Stimulated activated CD8-positive, alpha-beta memory T cell treated with anti-CD3 and anti-CD28 coated beads, Interleukin-2, amount 100 ng/mL, for 48 hours (primary cell): Measurements from ENCODE around the gene IPP.
"Not testable (repeated sequence)": the region's sequence is repeated elsewhere in the genome, so short reads cannot be mapped to it uniquely, and the experiment has no call there.

Source experiments
- DNase-seq, 2 donors: peaks; one replicate each; pipeline ENCODE4 v3.0.0-alpha.2; 2020; ENCODE audit warnings: low read depth in 2 of 2

The IPP gene

DNA sequence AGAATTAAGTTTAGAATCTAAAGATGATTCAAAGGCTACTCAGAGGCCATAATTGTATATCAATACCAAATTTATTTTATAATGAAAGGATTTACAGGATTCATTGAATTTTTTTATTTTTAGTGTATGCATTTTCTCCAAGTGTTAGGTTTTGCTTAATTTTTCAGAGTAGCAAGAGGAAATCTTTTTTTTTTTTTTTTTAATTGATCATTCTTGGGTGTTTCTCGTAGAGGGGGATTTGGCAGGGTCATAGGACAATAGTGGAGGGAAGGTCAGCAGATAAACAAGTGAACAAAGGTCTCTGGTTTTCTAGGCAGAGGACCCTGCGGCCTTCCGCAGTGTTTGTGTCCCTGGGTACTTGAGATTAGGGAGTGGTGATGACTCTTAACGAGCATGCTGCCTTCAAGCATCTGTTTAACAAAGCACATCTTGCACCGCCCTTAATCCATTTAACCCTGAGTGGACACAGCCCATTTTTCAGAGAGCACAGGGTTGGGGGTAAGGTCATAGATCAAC lies 10.8 kb downstream of the IPP start:
- DNase-seq = not testable (repeated sequence)

DNA sequence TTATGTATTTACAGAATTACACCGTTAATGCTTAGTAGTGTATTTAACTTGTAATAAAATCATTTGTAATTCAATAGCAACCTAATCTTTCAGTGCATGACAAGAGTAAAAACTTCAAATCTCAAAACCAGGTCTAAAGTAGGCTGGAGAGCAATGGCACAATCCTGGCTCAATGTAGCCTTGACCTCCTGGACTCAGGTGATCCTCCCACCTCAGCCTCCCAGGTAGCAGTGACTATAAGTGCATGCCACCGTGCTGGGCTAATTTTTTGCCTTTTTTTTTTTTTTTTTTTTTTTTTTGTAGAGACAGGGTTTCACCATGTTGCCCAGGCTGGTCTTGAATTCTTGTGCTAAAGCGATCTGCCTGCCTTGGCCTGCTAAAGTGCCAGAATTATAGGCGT lies 11.3 kb downstream of the IPP start:
- DNase-seq = no peak

DNA sequence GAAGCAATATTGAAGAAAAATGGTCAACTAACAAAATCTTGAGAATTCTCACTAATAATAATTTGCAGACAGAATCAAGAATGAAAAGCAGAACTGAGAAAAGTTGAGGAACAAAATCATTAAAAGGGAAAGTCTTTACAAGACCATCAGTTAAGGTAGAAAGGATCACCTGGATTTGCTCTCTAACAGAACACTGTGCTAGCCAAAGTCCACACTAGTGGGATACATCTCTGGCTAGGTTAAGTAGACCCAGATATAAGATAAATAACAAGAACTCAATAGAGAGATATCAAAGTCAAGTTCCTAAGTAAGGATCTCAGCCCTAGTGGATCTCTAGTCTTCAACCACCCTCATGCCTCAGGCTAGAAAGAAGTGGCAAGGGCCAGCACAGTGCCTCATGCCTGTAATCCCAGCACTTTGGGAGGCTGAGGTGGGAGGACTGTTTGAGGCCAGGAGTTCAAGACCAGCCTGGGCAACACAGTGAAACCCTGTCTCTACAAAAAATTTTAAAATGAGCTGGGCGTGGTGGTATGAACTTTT lies 19.6 kb downstream of the IPP start:
- DNase-seq = no peak

DNA sequence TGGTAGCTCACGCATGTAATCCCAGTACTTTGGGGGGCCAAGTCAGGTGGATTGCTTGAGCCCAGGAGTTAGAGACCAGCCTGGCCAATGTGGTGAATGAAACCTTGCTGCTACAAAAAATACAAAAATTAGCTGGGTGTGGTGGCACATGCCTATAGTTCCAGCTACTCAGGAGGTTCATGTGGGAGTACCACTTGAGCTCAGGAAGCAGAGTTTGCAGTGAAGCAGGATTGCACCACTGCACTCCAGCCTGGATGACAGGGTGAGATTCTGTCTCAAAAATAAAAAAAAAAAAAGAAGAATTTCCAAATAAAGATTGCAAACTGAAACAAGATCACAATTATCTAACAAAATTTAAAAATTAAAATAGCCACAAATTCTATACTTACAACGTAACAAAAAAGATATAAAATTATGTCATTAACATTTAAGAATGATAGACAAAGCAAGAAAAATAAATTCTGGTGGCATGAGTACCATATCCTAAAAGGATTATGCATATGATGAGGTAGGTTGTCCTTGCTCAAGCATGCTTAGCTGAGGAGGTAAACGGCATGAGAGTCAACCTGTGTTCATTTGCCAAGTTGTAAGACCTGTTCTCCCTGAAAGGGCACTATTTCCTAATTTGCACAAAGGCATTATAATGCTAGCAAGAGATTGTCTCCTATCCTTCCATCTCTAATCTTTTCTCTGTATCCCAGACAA lies 20.2 kb downstream of the IPP start:
- no peak for DNase-seq

DNA sequence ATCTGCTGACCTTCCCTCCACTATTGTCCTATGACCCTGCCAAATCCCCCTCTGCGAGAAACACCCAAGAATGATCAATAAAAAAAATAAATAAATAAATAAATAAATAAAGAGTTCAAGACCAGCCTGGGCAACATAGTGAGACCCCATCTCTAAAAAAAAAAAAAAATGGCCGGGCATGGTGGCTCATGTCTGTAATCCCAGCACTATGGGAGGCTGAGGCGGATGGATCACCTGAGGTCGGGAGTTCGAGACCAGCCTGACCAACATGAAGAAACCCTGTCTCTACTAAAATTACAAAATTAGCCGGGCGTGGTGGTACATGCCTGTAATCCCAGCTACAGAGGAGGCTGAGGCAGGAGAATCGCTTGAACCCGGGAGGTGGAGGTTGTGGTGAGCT lies 24.4 kb downstream of the IPP start:
- not testable (repeated sequence) for DNase-seq

DNA sequence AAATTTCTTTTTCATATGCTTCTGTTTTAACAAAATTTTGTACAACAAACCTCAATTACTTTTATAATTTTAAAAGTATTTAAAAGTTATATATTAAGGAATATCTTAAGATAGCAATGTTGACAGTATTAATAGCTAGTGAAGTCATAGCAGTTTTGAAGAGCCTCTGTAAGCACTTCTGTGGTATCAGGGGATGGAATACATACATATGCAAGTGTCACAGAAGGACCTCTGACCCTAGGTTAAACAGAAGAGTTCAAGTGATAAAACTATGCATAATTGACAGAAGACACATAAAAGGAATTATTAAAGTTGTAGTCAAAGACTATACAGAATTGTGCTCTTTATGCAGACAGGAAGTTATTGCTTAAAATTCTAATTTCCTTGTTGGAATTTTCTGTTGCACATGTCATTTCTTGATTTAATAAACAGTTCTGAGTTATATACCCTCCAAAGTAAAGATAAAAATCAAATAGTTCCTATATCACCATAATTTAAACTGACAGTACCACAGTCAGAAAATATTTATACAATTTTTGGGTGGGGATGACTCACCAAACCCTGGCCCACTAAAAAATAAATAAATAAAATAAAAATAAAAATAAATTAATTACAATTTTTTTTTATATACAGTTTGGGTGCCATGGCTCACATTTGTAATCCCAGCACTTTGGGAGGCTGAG lies 27.1 kb downstream of the IPP start:
- DNase-seq = no peak

DNA sequence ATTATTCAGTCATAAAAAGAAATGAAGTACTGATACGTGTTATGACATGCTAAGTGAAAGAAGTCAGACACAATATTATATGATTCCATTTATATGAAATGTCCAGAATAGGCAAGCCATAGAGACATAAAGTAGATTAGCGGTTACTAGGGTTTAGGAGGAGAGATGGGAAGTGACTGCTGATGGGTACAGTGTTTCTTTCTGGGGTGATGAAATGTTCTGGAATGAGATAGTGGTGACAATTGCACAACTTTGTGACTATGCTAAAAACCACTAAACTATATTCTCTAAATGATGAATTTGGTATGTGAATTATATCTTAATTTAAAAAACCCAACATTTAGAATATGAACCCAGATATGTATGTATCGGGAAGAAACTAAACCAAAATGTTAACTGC lies 27.6 kb downstream of the IPP start:
- DNase-seq = no peak

DNA sequence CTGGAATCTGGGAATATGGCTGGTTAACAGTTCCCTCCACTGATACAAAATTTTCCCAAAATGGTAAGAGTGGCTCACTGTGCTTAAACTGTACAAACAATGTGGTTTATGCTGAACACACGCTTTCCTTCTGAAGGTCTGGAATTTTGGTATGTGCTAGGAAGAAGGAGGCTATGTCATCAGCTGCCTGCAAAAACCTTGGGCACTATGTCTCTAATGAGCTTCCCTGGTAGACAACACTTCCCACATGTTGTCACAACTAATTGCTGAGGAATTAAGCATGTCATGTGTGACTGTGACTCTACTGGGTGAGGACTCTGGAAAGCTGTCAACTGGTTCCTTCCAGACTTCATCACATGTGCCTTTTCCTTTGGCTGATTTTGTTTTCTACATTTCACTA lies 29.2 kb downstream of the IPP start:
- DNase-seq = no peak

DNA sequence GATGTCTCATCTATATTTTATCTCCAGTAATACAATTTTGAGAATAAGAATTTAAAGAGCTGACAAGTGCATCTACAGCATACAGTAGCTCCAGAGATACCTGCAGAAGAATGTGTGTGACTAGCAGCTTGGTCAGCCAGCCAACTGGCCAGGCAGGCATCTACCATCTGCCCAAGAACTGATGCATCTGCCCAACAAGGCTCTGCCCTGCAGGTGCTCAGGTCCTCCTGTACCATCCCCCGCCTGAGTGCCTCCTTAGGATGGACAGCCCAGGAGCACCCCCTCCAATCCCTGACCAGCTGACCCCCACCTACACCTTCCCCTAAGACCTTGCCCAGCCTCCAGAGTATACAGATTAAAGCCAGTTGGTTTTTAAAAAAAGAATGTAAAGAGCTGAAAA lies 32.2 kb downstream of the IPP start:
- no peak for DNase-seq

DNA sequence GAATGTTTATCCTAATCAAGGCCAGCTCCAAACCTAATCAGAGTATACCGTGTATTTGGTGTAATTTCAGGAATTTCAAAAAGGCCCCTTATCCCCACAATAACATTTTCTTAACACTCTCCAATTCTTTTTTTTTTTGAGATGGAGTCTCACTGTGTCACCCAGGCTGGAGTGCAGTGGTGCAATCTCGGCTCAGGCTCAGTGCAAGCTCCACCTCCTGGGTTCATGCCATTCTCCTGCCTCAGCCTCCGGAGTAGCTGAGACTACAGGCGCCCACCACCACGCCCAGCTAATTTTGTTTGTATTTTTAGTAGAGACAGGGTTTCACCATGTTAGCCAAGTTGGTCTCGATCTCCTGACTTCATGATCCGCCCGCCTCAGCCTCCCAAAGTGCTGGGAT lies 33.1 kb downstream of the IPP start:
- not testable (repeated sequence) for DNase-seq

DNA sequence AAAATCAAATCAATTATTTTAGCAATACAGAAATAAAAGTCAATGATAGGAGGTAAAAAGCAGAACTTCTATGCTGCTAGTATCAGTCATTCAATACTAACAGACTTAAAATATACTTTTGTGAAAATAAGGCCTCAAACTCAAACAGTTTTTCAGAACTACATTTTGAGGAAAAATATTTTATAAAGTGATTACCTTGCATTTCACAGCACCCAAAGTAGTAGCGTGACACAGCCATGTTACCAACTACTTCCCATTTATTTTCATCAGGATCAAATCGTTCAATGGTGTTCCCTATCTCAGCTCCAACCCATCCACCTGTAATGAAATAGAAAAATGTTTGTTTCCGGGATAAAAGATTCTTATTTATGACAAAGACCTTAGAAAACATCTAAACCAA lies 33.8 kb downstream of the IPP start:
- DNase-seq = no peak

DNA sequence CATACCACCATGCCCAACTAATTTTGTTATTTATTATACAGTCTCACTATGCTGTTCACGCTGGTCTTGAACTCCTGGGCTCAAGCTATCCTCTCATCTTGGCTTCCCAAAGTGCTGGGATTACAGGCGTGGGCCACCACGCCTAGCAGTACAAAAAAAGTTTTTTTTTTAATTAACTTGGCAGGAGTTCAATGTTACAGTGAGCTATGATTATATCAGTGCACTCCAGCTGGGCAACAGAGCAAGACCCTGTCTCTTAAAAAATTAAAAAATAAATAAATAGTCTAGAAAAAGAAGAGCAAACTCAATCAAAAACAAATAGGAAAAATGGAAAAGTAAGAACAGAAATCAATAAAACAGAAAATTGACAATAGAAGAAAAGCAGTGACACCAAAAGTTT lies 36.7 kb downstream of the IPP start:
- no peak for DNase-seq

DNA sequence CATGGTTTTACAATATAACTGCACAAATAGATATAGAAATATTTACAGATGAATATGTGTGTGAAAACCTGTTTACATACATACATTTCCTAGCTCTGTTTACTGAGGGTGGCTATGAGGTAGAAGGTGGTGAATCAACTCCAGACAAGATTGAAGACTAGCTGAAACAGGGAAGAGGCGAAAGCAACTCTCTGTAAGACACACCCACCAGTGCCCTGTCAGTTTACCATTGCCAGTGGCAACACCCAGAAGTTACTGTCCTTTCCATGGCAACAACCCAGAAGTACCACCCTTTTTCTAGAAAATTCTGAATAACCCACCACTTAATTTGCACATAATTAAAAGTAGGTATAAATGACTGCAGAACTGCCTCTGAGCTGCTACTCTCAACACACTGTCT lies 45.8 kb downstream of the IPP start:
- no peak for DNase-seq

DNA sequence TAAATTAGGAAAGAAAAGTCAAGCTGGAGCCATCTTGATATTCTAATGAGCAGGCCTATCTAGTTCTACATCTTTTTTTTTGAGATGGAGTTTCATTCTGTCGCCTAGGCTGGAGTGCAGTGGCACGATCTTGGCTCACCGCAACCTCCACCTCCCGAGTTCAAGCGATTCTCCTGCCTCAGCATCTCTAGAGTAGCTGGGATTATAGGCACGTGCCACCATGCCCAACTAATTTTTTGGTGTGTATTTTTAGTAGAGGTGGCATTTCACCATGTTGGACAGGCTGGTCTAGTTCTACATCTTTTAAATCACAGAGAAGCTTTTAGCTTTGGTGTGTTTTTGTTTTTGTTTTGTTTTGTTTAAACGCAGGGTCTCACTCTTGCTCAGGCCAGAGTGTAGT lies 55.6 kb downstream of the IPP start:
- no peak for DNase-seq

DNA sequence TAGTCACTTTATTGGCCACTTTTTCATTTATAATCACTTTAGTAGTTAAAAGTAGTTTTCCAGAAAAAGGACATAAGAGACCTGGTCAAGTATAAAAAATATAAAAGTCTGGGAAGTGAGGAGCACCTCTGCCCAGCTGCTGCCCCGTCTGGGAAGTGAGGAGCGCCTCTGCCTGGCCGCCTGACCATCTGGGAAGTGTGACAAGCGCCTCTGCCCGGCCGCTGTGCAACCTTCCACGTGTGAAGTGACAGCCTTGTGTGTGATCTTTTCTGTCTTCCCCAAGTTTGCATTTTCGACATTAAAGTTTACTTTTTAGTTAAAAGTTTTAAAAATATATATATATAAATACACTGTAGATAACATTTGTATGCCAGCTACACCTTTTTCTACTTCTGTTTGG lies 56.6 kb downstream of the IPP start:
- not testable (repeated sequence) for DNase-seq

DNA sequence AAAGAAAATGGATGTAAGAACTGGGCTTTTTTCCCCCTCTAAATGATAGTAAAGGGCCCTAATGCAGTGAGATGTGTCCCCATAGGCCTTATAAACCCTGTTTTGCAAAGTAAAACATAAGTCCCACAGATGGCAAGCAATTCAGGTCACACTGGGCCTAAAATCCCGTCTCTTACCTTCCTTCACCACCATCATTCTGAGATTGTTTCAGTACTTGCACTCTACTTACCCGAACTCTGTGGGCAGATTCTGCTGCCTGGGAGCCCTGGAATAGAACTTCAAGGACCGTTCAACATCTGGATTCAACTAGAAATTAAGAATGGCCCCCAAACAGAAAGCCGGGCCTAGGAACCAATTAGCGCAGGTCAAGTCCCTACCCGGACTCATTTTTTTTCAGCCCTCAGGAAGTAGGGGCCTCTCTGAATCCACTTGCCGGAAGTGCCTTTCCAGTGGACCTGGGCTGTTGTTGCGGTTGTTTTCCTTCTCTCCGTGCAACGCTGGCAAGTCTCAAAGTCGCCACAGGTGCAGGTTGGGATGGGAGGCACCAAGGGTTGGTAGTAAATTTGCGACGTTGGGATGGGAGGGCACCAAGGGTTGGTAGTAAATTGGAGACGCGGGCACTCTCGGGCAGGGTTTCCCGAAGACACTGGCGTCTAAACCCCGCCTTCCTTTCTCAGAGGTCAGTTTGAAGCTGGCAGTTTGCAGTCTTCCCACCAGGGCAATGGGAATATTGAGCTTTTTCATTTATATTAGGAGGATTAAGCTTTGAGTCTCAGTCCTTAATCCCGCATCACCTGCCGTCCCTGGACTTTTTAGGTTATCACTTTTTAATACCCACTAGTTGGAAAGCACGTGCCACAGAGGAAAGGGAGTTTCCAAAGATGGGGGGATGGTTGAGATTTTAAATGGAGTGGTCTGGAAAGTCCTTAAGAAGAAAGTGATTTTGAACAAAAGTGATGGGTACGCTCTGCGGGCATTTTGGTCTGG lies 62.4 kb downstream of the IPP start, which contains the start of gene TMEM69:
TMEM69 (plus strand) TSS at position 428 of the 987 bp plus-strand sequence. CDS start 2,888 bp downstream, outside the sequence.
- peak; percentile 40 to 62 for DNase-seq

DNA sequence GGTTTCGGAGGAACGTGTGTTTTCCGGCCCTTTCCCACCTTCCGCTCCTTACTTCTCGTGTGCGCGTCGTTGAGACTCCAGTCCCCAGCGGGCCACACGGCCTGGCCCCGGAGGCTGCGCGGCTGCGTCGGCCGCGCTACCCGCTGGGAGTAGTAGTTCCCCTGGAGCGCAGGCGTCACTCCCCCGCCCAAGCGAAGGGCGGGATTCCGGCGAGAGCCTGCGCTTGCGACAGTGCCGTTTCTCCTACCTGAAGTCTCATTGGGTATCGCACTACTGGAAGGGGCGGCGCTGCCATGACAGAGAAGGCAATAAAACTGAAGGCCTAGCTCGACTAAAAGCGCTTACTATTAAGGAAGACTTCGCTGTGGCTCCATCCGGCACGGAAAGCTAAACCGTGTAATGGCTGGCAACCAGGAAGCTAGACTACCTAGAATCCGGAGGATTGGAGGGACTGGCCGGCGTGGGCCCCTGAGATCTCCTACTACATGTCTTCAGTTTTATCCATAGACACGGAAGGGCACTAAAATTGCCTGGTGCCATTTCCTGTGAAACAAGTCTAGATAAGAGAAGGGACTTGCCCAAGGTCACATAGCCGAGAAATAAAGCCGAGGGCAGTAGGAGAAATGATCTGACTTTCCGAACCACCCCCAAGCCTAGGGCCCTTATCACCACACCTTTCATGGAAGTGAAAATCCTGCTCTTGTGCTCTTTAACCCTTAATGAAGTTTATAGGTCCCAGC lies 63.3 kb downstream of the IPP start:
- DNase-seq = peak; percentile 91 to 93

DNA sequence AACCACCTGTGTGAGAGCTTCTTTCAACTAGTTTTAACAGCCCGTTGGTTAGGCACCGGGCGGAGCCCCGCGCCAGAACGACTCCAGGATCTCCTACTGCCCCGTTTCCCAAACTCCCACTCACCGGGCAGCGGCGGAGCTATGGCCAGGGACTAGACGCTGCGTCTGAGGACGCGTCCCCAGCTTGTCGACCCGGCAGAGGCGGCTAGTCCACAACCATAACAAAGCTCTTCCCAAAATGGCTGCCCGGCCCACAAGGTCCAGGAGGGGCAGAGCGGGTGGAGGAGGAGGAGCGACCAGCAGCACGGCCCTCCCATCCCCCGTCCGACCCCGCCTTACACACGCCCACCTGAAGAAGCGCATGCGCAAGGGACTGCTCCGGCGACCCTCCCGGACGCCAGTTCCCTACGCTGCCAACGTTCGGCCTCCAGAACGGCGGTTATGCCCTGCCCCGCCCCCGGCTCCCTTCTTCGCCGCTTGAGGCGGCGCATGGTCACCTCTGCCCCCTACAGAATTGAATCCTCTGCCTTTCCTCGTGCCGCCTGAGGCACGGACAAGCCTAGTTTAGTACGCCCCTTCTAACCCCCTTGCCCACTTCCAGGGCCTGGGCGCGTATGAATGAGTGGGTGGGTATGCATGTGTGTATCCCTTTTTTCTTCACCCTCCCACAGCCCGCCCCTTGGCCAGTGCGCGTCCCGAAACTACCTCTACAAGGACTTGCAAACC lies 64.0 kb downstream of the IPP start, which contains the start of gene GPBP1L1:
GPBP1L1 (minus strand) TSS at position 246 of the 726 bp plus-strand sequence. CDS start 27,446 bp downstream, outside the sequence.
- DNase-seq = peak; percentile 92 to 98

DNA sequence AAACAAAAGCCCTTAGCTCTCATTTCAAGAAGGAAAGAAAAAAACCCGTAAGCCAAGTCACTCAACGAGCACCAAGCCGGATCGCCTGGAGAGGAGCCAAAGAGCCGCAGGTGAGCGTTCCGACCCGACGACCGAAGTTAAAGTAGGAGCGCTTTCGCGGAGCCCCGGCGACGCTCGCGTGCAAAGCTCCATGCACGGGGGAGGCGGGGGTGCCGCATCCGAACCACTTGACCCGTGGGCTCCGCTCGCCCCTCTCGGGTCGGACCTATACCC lies 64.5 kb downstream of the IPP start:
- peak; percentile 23 to 33 for DNase-seq

DNA sequence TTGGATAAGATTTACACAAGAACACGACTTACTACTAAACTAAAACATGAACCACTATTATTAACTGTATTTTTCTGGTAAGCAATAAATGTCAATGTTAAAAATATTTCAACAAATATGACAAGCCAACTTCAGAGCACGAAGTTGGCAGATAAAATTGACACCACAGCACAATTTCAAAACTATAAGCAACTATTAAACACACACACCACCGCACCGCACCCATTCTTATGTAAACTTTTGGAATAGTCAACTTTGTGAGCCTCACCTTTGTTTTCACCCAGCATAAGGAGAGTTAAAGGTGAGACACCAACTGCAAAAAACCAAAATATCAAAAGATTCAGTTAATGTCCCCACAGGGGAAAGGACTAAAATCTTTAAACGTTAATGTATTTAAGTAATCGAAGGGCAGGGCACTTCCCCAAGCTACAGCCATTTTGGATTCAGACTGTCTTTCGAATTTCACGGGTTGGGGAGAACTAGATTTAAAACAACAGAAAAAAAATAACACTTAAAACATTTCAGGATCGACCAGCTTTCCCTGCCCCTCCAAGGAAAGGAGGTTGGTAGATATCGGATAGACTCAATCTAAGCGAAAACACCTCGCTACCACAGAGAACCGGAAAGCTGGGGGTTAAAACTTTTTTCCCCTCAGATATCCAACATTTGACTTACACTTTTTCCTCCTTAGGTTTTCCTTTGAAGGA lies 65.0 kb downstream of the IPP start:
- DNase-seq = no peak
